Adrenal gland (tissue), 5 donors: ENCODE results near the gene MINDY3.

ENCODE experiments used
- CTCF ChIP-seq, 6 experiments: fragments of 450-650 bp in 4 of 6; fragments of 200-600 bp in 2 of 6; sonication (generic) in 1 of 6; IDR thresholded peaks; 1 replicate in 5 of 6; 2 replicates in 1 of 6; pipeline versions ENCODE4 v1.5.1 to v1.8.0; 2016 to 2021; ENCODE audit warnings: antibody characterized with exemption in 6 of 6, mild to moderate bottlenecking in 2 of 6, moderate library complexity in 1 of 6
- POLR2A ChIP-seq, 2 donors: fragments of 450-650 bp; IDR thresholded peaks; one replicate each; pipeline ENCODE4 v1.6.1; 2017; ENCODE audit warnings: antibody characterized with exemption in 2 of 2, mild to moderate bottlenecking in 2 of 2, moderate library complexity in 1 of 2
- donor health status: DM: no; HTN: no; CAD: no.

GRCh38 chr10:15815242-15815885, 44.9 kb downstream of the MINDY3 start:
- TF ChIP-seq CTCF (IDR thresholded peaks at IDR 0.05): no peak
- TF ChIP-seq POLR2A (IDR thresholded peaks at IDR 0.05): no peak
